Loucy (cell line): ENCODE data around the gene CD300LD.

Experiments used
- H2AFZ ChIP-seq: fragments of 200-600 bp; sonication (generic); 2 replicates; pipeline ENCODE4 v1.6.0; 2016; ENCODE audit warnings: antibody characterized with exemption, mild to moderate bottlenecking, low read length, moderate library complexity
- H3F3A ChIP-seq: fragments of 200-600 bp; 2 replicates; pipeline ENCODE4 v1.6.0; 2016; ENCODE audit warnings: antibody characterized with exemption, low read depth, mild to moderate bottlenecking
- H3K27me3 ChIP-seq: fragments of 200-600 bp; sonication (generic); 2 replicates; pipeline ENCODE4 v1.6.1; 2014; ENCODE audit warnings: low read length, mild to moderate bottlenecking; ENCODE audit not compliant: insufficient read depth, poor library complexity, severe bottlenecking
- H3K36me3 ChIP-seq: fragments of 200-600 bp; sonication (generic); 2 replicates; pipeline ENCODE4 v1.6.1; 2016; ENCODE audit warnings: low read length; ENCODE audit not compliant: insufficient read depth
- H3K4me1 ChIP-seq: fragments of 200-600 bp; sonication (generic); 2 replicates; pipeline ENCODE4 v1.5.1; 2014; ENCODE audit warnings: low read length, mild to moderate bottlenecking; ENCODE audit not compliant: insufficient read depth, poor library complexity, severe bottlenecking
- H3K4me2 ChIP-seq: fragments of 200-600 bp; sonication (generic); 2 replicates; pipeline ENCODE4 v1.6.0; 2014; ENCODE audit warnings: antibody characterized with exemption, low read length, low read depth, mild to moderate bottlenecking; ENCODE audit not compliant: poor library complexity, severe bottlenecking
- H3K4me3 ChIP-seq: fragments of 200-600 bp; sonication (generic); 2 replicates; pipeline ENCODE4 v1.5.1; 2014; ENCODE audit warnings: low read length, mild to moderate bottlenecking, mixed read lengths; ENCODE audit not compliant: poor library complexity, severe bottlenecking
- H3K79me2 ChIP-seq: fragments of 200-600 bp; sonication (generic); 2 replicates; pipeline ENCODE4 v1.6.1; 2014; ENCODE audit warnings: low read length; ENCODE audit not compliant: insufficient read depth
- H3K9ac ChIP-seq: fragments of 200-600 bp; sonication (generic); 2 replicates; pipeline ENCODE4 v1.6.0; 2014; ENCODE audit warnings: mild to moderate bottlenecking, low read depth, low read length, moderate library complexity; ENCODE audit not compliant: poor library complexity, severe bottlenecking
- H3K9me2 ChIP-seq: fragments of 200-600 bp; sonication (generic); replicated peaks from 2 replicates; pipeline ENCODE4 v1.6.1; 2016; ENCODE audit warnings: low read depth, low read length, mixed read lengths
- H3K9me3 ChIP-seq: fragments of 200-600 bp; sonication (generic); 2 replicates; pipeline ENCODE4 v1.6.1; 2014; ENCODE audit warnings: mild to moderate bottlenecking, antibody characterized with exemption, low read length, low read depth; ENCODE audit not compliant: insufficient read depth
- H4K20me1 ChIP-seq: fragments of 200-600 bp; sonication (generic); 2 replicates; pipeline ENCODE4 v1.6.0; 2014; ENCODE audit warnings: antibody characterized with exemption, low read length, mild to moderate bottlenecking; ENCODE audit not compliant: insufficient read depth, poor library complexity, severe bottlenecking
- CTCF ChIP-seq: fragments of 200-600 bp; sonication (generic); conservative IDR thresholded peaks from 2 replicates; pipeline ENCODE4 v1.5.1; 2014; ENCODE audit warnings: mild to moderate bottlenecking, antibody characterized with exemption, low read length
- EZH2phosphoT487 ChIP-seq: fragments of 200-600 bp; IDR thresholded peaks from 2 replicates; pipeline ENCODE4 v1.6.1; 2018; ENCODE audit warnings: antibody characterized with exemption, mild to moderate bottlenecking, moderate library complexity, borderline replicate concordance

The CD300LD gene

GRCh38 chr17:74584292-74585060, 7.6 kb downstream of the CD300LD start:
- Histone ChIP-seq H3K4me2 (no peak overlapping the region), H3K9me3 (no peaks in the 10 kb centered on the region), H3K4me3 (no peak overlapping the region), H3K27me3 (no peaks in the 10 kb centered on the region), H3K36me3 (no peaks in the 10 kb centered on the region), H4K20me1 (no peaks in the 10 kb centered on the region), H3K4me1 (peaks cover 2% of the 10 kb centered on the region), H3K9me2 (no peaks in the 10 kb centered on the region), H3F3A (no peaks in the 10 kb centered on the region), H3K79me2 (no peaks in the 10 kb centered on the region), H2AFZ (no peak overlapping the region), H3K9ac (no peak overlapping the region)
- no peak for TF ChIP-seq CTCF
- no peak for TF ChIP-seq EZH2phosphoT487

GRCh38 chr17:74582633-74583032, 9.4 kb downstream of the CD300LD start:
- no peaks in the 10 kb centered on the region for H3K79me2 ChIP-seq
- TF ChIP-seq CTCF (no peak), EZH2phosphoT487 (no peak)
- no peaks in the 10 kb centered on the region for H3K9me3 ChIP-seq
- H2AFZ ChIP-seq: no peak overlapping the region
- H3K9me2 ChIP-seq: no peaks in the 10 kb centered on the region
- no peak overlapping the region for H3K4me2 ChIP-seq
- no peaks in the 10 kb centered on the region for H3K36me3 ChIP-seq
- no peaks in the 10 kb centered on the region for H4K20me1 ChIP-seq
- peaks cover 2% of the 10 kb centered on the region for H3K4me1 ChIP-seq
- H3K4me3 ChIP-seq: no peak overlapping the region
- no peak overlapping the region for H3K9ac ChIP-seq
- H3F3A ChIP-seq: no peaks in the 10 kb centered on the region
- H3K27me3 ChIP-seq: no peaks in the 10 kb centered on the region

- Histone ChIP-seq H3K27me3 (no peaks in the 10 kb centered on the region), H3F3A (no peaks in the 10 kb centered on the region), H3K4me1 (peaks cover 2% of the 10 kb centered on the region), H3K79me2 (no peaks in the 10 kb centered on the region), H3K9ac (no peak overlapping the region), H3K36me3 (no peaks in the 10 kb centered on the region), H4K20me1 (no peaks in the 10 kb centered on the region), H2AFZ (peak overlapping the region; percentile 74; the same call in 1 of the 2 replicates), H3K9me2 (no peaks in the 10 kb centered on the region), H3K4me2 (no peak overlapping the region), H3K4me3 (no peak overlapping the region), H3K9me3 (no peaks in the 10 kb centered on the region)
- TF ChIP-seq CTCF (no peak), EZH2phosphoT487 (no peak)
Measured at GRCh38 chr17:74579900-74580299, 12.2 kb downstream of the CD300LD start.
